ENCODE results near the gene KIF22.
"Not testable (repeated sequence)": the region's sequence is repeated elsewhere in the genome, so short reads cannot be mapped to it uniquely, and the experiment has no call there.

Gene KIF22

GRCh38 chr16:29767062-29767461, 23.5 kb upstream of the KIF22 start:
- DNase-seq = no peak

- DNase-seq = no peak
Measured at GRCh38 chr16:29769507-29769906, 21.0 kb upstream of the KIF22 start.

- DNase-seq = no peak
Measured at GRCh38 chr16:29770250-29770929, 20.2 kb upstream of the KIF22 start.

- DNase-seq = not testable (repeated sequence)
Measured at GRCh38 chr16:29772330-29772729, 18.2 kb upstream of the KIF22 start.

- DNase-seq = no peak
Measured at GRCh38 chr16:29774730-29775129, 15.8 kb upstream of the KIF22 start.

- peak; percentile 93 for DNase-seq
Measured at GRCh38 chr16:29775742-29776408, 14.7 kb upstream of the KIF22 start.

- DNase-seq = no peak
Measured at GRCh38 chr16:29777576-29778350, 12.8 kb upstream of the KIF22 start, which contains the start of gene ZG16. TSS of gene ZG16 (plus strand) at chr16:29778256. CDS start at chr16:29779267, 1,011 bp downstream.

GRCh38 chr16:29779474-29779873, 11.1 kb upstream of the KIF22 start:
- DNase-seq = peak; percentile 76

- DNase-seq = peak; percentile 60
Measured at GRCh38 chr16:29783094-29783953, 7.2 kb upstream of the KIF22 start.

GRCh38 chr16:29784157-29784556, 6.4 kb upstream of the KIF22 start:
- no peak for DNase-seq

GRCh38 chr16:29784901-29785500, 5.5 kb upstream of the KIF22 start:
- no peak for DNase-seq

- not testable (repeated sequence) for DNase-seq
Measured at GRCh38 chr16:29787155-29787554, 3.4 kb upstream of the KIF22 start.

GRCh38 chr16:29789775-29790182, 772 bp upstream of the KIF22 start:
- DNase-seq = no peak

GRCh38 chr16:29790949-29791844, 646 bp downstream of the KIF22 start:
- no peak for DNase-seq

- no peak for DNase-seq
Measured at GRCh38 chr16:29791845-29792807, 1.6 kb downstream of the KIF22 start.

GRCh38 chr16:29793153-29793552, 2.6 kb downstream of the KIF22 start:
- not testable (repeated sequence) for DNase-seq

- DNase-seq = no peak
Measured at GRCh38 chr16:29794231-29794710, 3.7 kb downstream of the KIF22 start.

- DNase-seq = no peak
Measured at GRCh38 chr16:29802416-29802935, 11.9 kb downstream of the KIF22 start.

GRCh38 chr16:29804020-29804419, 13.5 kb downstream of the KIF22 start:
- DNase-seq = no peak

All from NCI-H226 (cell line).